ENCODE results near the gene MEI4. TPM values are rescaled to one million over a fixed set of nuclear protein-coding genes. Genes with fewer than 3 reads are reported as not detected.

Gene MEI4
- not detected in 2 replicates for total RNA-seq (2014; rRNA removed; shearing (Covaris generic); ENCODE audit: low replicate concordance)

GRCh38 chr6:77652739-77653138, at the start of gene MEI4:
Gene MEI4, plus strand, starts transcription at chr6:77653039. Its CDS starts 37,633 bp downstream, at chr6:77690672.
- Histone ChIP-seq H3K4me2 (ENCODE audit: low read depth, low read length, poor library complexity, severe bottlenecking) (no peak within 1 kb of the TSS), H3K9me3 (ENCODE audit: low read length) (peaks cover 8% of the 10 kb centered on the region; the same call in 1 of the 2 replicates), H3K9ac (ENCODE audit: low read length) (no peak within 1 kb of the TSS), H3K27ac (ENCODE audit: low read length) (no peak within 1 kb of the TSS), H4K20me1 (ENCODE audit: insufficient read depth, low read depth, low read length) (no peaks in the 10 kb centered on the region), H2AFZ (ENCODE audit: low read length) (no peak within 1 kb of the TSS), H3K4me3 (ENCODE audit: low read length) (no peak within 1 kb of the TSS), H3K27me3 (ENCODE audit: low read length) (no peaks in the 10 kb centered on the region), H3K79me2 (ENCODE audit: low read length) (no peaks in the 10 kb centered on the region), H3K4me1 (ENCODE audit: low read length) (no peaks in the 10 kb centered on the region), H3K36me3 (ENCODE audit: insufficient read depth, low read length) (no peaks in the 10 kb centered on the region), H3K9me2 (replicated peaks; ENCODE audit: insufficient read depth, low read length) (no peaks in the 10 kb centered on the region)
- DNase-seq, result no peak

- H2AFZ ChIP-seq (ENCODE audit: low read length), result no peak overlapping the region
- DNase-seq, result no peak
- H4K20me1 ChIP-seq (ENCODE audit: insufficient read depth, low read depth, low read length), result no peaks in the 10 kb centered on the region
- no peaks in the 10 kb centered on the region for H3K27me3 ChIP-seq (ENCODE audit: low read length)
- no peak overlapping the region for H3K27ac ChIP-seq (ENCODE audit: low read length)
- H3K9ac ChIP-seq (ENCODE audit: low read length), result no peak overlapping the region
- no peak overlapping the region for H3K4me3 ChIP-seq (ENCODE audit: low read length)
- no peaks in the 10 kb centered on the region for H3K36me3 ChIP-seq (ENCODE audit: insufficient read depth, low read length)
- H3K9me3 ChIP-seq (ENCODE audit: low read length), result peaks cover 3% of the 10 kb centered on the region; the same call in 1 of the 2 replicates
- H3K79me2 ChIP-seq (ENCODE audit: low read length), result no peaks in the 10 kb centered on the region
- H3K9me2 ChIP-seq (replicated peaks; ENCODE audit: insufficient read depth, low read length), result no peaks in the 10 kb centered on the region
- no peaks in the 10 kb centered on the region for H3K4me1 ChIP-seq (ENCODE audit: low read length)
- no peak overlapping the region for H3K4me2 ChIP-seq (ENCODE audit: low read depth, low read length, poor library complexity, severe bottlenecking)
These were observed 48.4 kb upstream of the MEI4 start for GRCh38 chr6:77604476-77604875.

- no peak overlapping the region for H3K27ac ChIP-seq (ENCODE audit: low read length)
- no peaks in the 10 kb centered on the region for H4K20me1 ChIP-seq (ENCODE audit: insufficient read depth, low read depth, low read length)
- no peak overlapping the region for H3K4me2 ChIP-seq (ENCODE audit: low read depth, low read length, poor library complexity, severe bottlenecking)
- H3K36me3 ChIP-seq (ENCODE audit: insufficient read depth, low read length), result no peaks in the 10 kb centered on the region
- H3K4me3 ChIP-seq (ENCODE audit: low read length), result no peak overlapping the region
- H3K9me2 ChIP-seq (replicated peaks; ENCODE audit: insufficient read depth, low read length), result no peaks in the 10 kb centered on the region
- H2AFZ ChIP-seq (ENCODE audit: low read length), result no peak overlapping the region
- no peaks in the 10 kb centered on the region for H3K79me2 ChIP-seq (ENCODE audit: low read length)
- no peaks in the 10 kb centered on the region for H3K4me1 ChIP-seq (ENCODE audit: low read length)
- DNase-seq, result no peak
- H3K9ac ChIP-seq (ENCODE audit: low read length), result no peak overlapping the region
- H3K9me3 ChIP-seq (ENCODE audit: low read length), result peaks cover 2% of the 10 kb centered on the region; the same call in 1 of the 2 replicates
- no peaks in the 10 kb centered on the region for H3K27me3 ChIP-seq (ENCODE audit: low read length)
These were observed 45.8 kb upstream of the MEI4 start for GRCh38 chr6:77607004-77607403.

GRCh38 chr6:77609106-77609505, 43.7 kb upstream of the MEI4 start:
- Histone ChIP-seq H3K4me1 (ENCODE audit: low read length) (no peaks in the 10 kb centered on the region), H3K4me2 (ENCODE audit: low read depth, low read length, poor library complexity, severe bottlenecking) (no peak overlapping the region), H3K27me3 (ENCODE audit: low read length) (no peaks in the 10 kb centered on the region), H3K79me2 (ENCODE audit: low read length) (no peaks in the 10 kb centered on the region), H3K9me3 (ENCODE audit: low read length) (peaks cover 2% of the 10 kb centered on the region; the same call in 1 of the 2 replicates), H3K27ac (ENCODE audit: low read length) (no peak overlapping the region), H3K4me3 (ENCODE audit: low read length) (no peak overlapping the region), H3K9ac (ENCODE audit: low read length) (no peak overlapping the region), H2AFZ (ENCODE audit: low read length) (no peak overlapping the region), H4K20me1 (ENCODE audit: insufficient read depth, low read depth, low read length) (no peaks in the 10 kb centered on the region), H3K9me2 (replicated peaks; ENCODE audit: insufficient read depth, low read length) (no peaks in the 10 kb centered on the region), H3K36me3 (ENCODE audit: insufficient read depth, low read length) (no peaks in the 10 kb centered on the region)
- DNase-seq, result no peak

GRCh38 chr6:77619114-77619513, 33.7 kb upstream of the MEI4 start:
- no peak for DNase-seq
- no peaks in the 10 kb centered on the region for H4K20me1 ChIP-seq (ENCODE audit: insufficient read depth, low read depth, low read length)
- no peaks in the 10 kb centered on the region for H3K27me3 ChIP-seq (ENCODE audit: low read length)
- peaks cover 10% of the 10 kb centered on the region for H3K9me3 ChIP-seq (ENCODE audit: low read length)
- H3K4me1 ChIP-seq (ENCODE audit: low read length), result no peaks in the 10 kb centered on the region
- H3K79me2 ChIP-seq (ENCODE audit: low read length), result no peaks in the 10 kb centered on the region
- H3K9ac ChIP-seq (ENCODE audit: low read length), result no peak overlapping the region
- H3K9me2 ChIP-seq (replicated peaks; ENCODE audit: insufficient read depth, low read length), result no peaks in the 10 kb centered on the region
- H3K4me3 ChIP-seq (ENCODE audit: low read length), result no peak overlapping the region
- H3K4me2 ChIP-seq (ENCODE audit: low read depth, low read length, poor library complexity, severe bottlenecking), result no peak overlapping the region
- no peaks in the 10 kb centered on the region for H3K36me3 ChIP-seq (ENCODE audit: insufficient read depth, low read length)
- H3K27ac ChIP-seq (ENCODE audit: low read length), result no peak overlapping the region
- no peak overlapping the region for H2AFZ ChIP-seq (ENCODE audit: low read length)

- Histone ChIP-seq H3K36me3 (ENCODE audit: insufficient read depth, low read length) (no peaks in the 10 kb centered on the region), H3K4me3 (ENCODE audit: low read length) (no peak overlapping the region), H3K79me2 (ENCODE audit: low read length) (no peaks in the 10 kb centered on the region), H3K27ac (ENCODE audit: low read length) (no peak overlapping the region), H3K27me3 (ENCODE audit: low read length) (no peaks in the 10 kb centered on the region), H3K9me3 (ENCODE audit: low read length) (peaks cover 10% of the 10 kb centered on the region), H3K4me1 (ENCODE audit: low read length) (no peaks in the 10 kb centered on the region), H2AFZ (ENCODE audit: low read length) (no peak overlapping the region), H4K20me1 (ENCODE audit: insufficient read depth, low read depth, low read length) (no peaks in the 10 kb centered on the region), H3K4me2 (ENCODE audit: low read depth, low read length, poor library complexity, severe bottlenecking) (no peak overlapping the region), H3K9me2 (replicated peaks; ENCODE audit: insufficient read depth, low read length) (no peaks in the 10 kb centered on the region), H3K9ac (ENCODE audit: low read length) (no peak overlapping the region)
- peak; percentile 62 for DNase-seq
These were observed 32.5 kb upstream of the MEI4 start for GRCh38 chr6:77620278-77620882.

- H3K79me2 ChIP-seq (ENCODE audit: low read length), result no peaks in the 10 kb centered on the region
- H3K27me3 ChIP-seq (ENCODE audit: low read length), result no peaks in the 10 kb centered on the region
- no peaks in the 10 kb centered on the region for H3K36me3 ChIP-seq (ENCODE audit: insufficient read depth, low read length)
- no peaks in the 10 kb centered on the region for H3K4me1 ChIP-seq (ENCODE audit: low read length)
- no peak overlapping the region for H2AFZ ChIP-seq (ENCODE audit: low read length)
- H3K9ac ChIP-seq (ENCODE audit: low read length), result no peak overlapping the region
- no peak overlapping the region for H3K27ac ChIP-seq (ENCODE audit: low read length)
- H3K4me2 ChIP-seq (ENCODE audit: low read depth, low read length, poor library complexity, severe bottlenecking), result no peak overlapping the region
- DNase-seq, result no peak
- H3K9me3 ChIP-seq (ENCODE audit: low read length), result peaks cover 5% of the 10 kb centered on the region
- H3K4me3 ChIP-seq (ENCODE audit: low read length), result no peak overlapping the region
- H3K9me2 ChIP-seq (replicated peaks; ENCODE audit: insufficient read depth, low read length), result no peaks in the 10 kb centered on the region
- H4K20me1 ChIP-seq (ENCODE audit: insufficient read depth, low read depth, low read length), result no peaks in the 10 kb centered on the region
These were observed 28.3 kb upstream of the MEI4 start for GRCh38 chr6:77624515-77624914.

GRCh38 chr6:77626426-77626825, 26.4 kb upstream of the MEI4 start:
- Histone ChIP-seq H3K4me3 (ENCODE audit: low read length) (no peak overlapping the region), H4K20me1 (ENCODE audit: insufficient read depth, low read depth, low read length) (no peaks in the 10 kb centered on the region), H3K27me3 (ENCODE audit: low read length) (no peaks in the 10 kb centered on the region), H2AFZ (ENCODE audit: low read length) (no peak overlapping the region), H3K36me3 (ENCODE audit: insufficient read depth, low read length) (no peaks in the 10 kb centered on the region), H3K9ac (ENCODE audit: low read length) (no peak overlapping the region), H3K4me1 (ENCODE audit: low read length) (no peaks in the 10 kb centered on the region), H3K9me2 (replicated peaks; ENCODE audit: insufficient read depth, low read length) (no peaks in the 10 kb centered on the region), H3K27ac (ENCODE audit: low read length) (no peak overlapping the region), H3K79me2 (ENCODE audit: low read length) (no peaks in the 10 kb centered on the region), H3K4me2 (ENCODE audit: low read depth, low read length, poor library complexity, severe bottlenecking) (no peak overlapping the region), H3K9me3 (ENCODE audit: low read length) (peaks cover 5% of the 10 kb centered on the region)
- DNase-seq, result no peak

Measured in Karpas-422 (cell line).